GM12878 (cell line): ENCODE measurements around the gene MTCL3.

Experiments used
- ATAC-seq: fragments of 200-7000 bp; cut with Tn5 transposase; 3 replicates; pipeline ENCODE4 v1.9.1; 2020; ENCODE audit warnings: mild to moderate bottlenecking, moderate library complexity
- BruUV-seq: library from RNA; stranded (reverse); fragments of 400-500 nt; replicated peaks from 2 replicates; lab custom pipeline; 2021; lab: Mats Ljungman, UMichigan
- CTCF ChIA-PET: fragments of 300-600 bp; sonication (Branson Sonifier 250); formaldehyde crosslinking; extraction: SDS; loops from one replicate; lab custom pipeline; 2021; ENCODE audit warnings: inconsistent platforms; lab: Yijun Ruan, JAX
- POLR2A ChIA-PET: fragments of 350-600 bp; formaldehyde crosslinking; extraction: SDS; loops from one replicate; lab custom pipeline; 2021; ENCODE audit warnings: inconsistent platforms; lab: Charles Lee
- RAD21 ChIA-PET: fragments of 300-600 bp; sonication (Branson Sonifier 250); formaldehyde crosslinking; loops from one replicate; lab custom pipeline; 2023; ENCODE audit warnings: antibody characterized with exemption; ENCODE audit not compliant: unreplicated experiment; lab: Charles Lee
- SMC1A ChIA-PET: fragments of 300-600 bp; sonication (Branson Sonifier 250); formaldehyde crosslinking; loops from one replicate; lab custom pipeline; 2023; ENCODE audit not compliant: unreplicated experiment, uncharacterized antibody; lab: Charles Lee
- DNase-seq: peaks from one replicate; pipeline ENCODE4 v3.0.0-alpha.2; 2011; ENCODE audit warnings: low read depth, low spot score
- FAIRE-seq: peaks from 3 replicates; lab custom pipeline; 2011; peaks lifted over from hg19 to GRCh38; lab: Jason Lieb, UNC
- H2AFZ ChIP-seq: 2 replicates; pipeline ENCODE4 v1.6.0; 2011; ENCODE audit warnings: low read depth, low read length, control low read depth; ENCODE audit not compliant: control insufficient read depth
- H3K27ac ChIP-seq: 2 replicates; pipeline ENCODE4 v1.5.1; 2011; ENCODE audit warnings: control low read depth; ENCODE audit not compliant: control insufficient read depth, insufficient read depth
- H3K27me3 ChIP-seq, 2 experiments: replicated peaks in 1 of 2; 2 replicates each; pipeline versions ENCODE4 v1.6.0 to v1.6.1; 2011; ENCODE audit warnings: low read length in 1 of 2; ENCODE audit not compliant: control insufficient read depth in 2 of 2, insufficient read depth in 2 of 2
- H3K36me3 ChIP-seq, 2 experiments: 2 replicates each; pipeline ENCODE4 v1.5.1; 2011; ENCODE audit warnings: low read length in 1 of 2; ENCODE audit not compliant: control insufficient read depth in 2 of 2, insufficient read depth in 2 of 2
- H3K4me1 ChIP-seq: 2 replicates; pipeline ENCODE4 v1.6.1; 2011; ENCODE audit warnings: mild to moderate bottlenecking, low read length, moderate library complexity, mixed read lengths; ENCODE audit not compliant: control insufficient read depth, insufficient read depth
- H3K4me2 ChIP-seq: 2 replicates; pipeline ENCODE4 v1.6.0; 2011; ENCODE audit warnings: control low read depth; ENCODE audit not compliant: control insufficient read depth, insufficient read depth
- H3K4me3 ChIP-seq: fragments of 200-600 bp; sonication (generic); 2 replicates; pipeline ENCODE4 v1.5.1; 2016
- H3K79me2 ChIP-seq: 2 replicates; pipeline ENCODE4 v1.6.0; 2011; ENCODE audit warnings: low read length; ENCODE audit not compliant: control insufficient read depth, insufficient read depth
- H3K9ac ChIP-seq: 2 replicates; pipeline ENCODE4 v1.8.0; 2011; ENCODE audit warnings: low read length, control low read depth, mixed read lengths; ENCODE audit not compliant: control insufficient read depth, insufficient read depth
- H3K9me3 ChIP-seq: replicated peaks from 3 replicates; pipeline ENCODE4 v1.5.1; 2011; ENCODE audit warnings: mild to moderate bottlenecking, low read length; ENCODE audit not compliant: control insufficient read depth, insufficient read depth
- H4K20me1 ChIP-seq: 2 replicates; pipeline ENCODE4 v1.6.0; 2011; ENCODE audit not compliant: control insufficient read depth, insufficient read depth
- ASH2L ChIP-seq: fragments of 300-600, 200-600 bp; sonication (generic); IDR thresholded peaks from 2 replicates; pipeline ENCODE4 v1.6.1; 2017; ENCODE audit warnings: low read depth, mild to moderate bottlenecking, borderline replicate concordance
- CREM ChIP-seq: IDR thresholded peaks from 2 replicates; pipeline ENCODE4 v1.6.1; 2014; ENCODE audit warnings: antibody characterized with exemption, low read depth
- CTCF ChIP-seq, 3 experiments: IDR thresholded peaks in 2 of 3; conservative IDR thresholded peaks in 1 of 3; 2 replicates each; pipeline ENCODE4 v1.5.1; 2011; ENCODE audit warnings: low read depth in 3 of 3, low read length in 3 of 3, mild to moderate bottlenecking in 3 of 3, control low read depth in 2 of 3, moderate library complexity in 2 of 3, inconsistent platforms in 1 of 3, mixed read lengths in 1 of 3; ENCODE audit not compliant: control insufficient read depth in 2 of 3, insufficient read depth in 1 of 3; ENCODE audit errors: extremely low read depth in 1 of 3
- MEF2A ChIP-seq: IDR thresholded peaks from 2 replicates; pipeline ENCODE4 v1.6.1; 2011; ENCODE audit warnings: low read depth, mild to moderate bottlenecking, low read length, moderate library complexity; ENCODE audit not compliant: insufficient read depth
- MEF2B ChIP-seq: fragments of 450-650 bp; IDR thresholded peaks from 2 replicates; pipeline ENCODE4 v1.6.1; 2018; ENCODE audit warnings: mild to moderate bottlenecking, moderate library complexity; ENCODE audit not compliant: partially characterized antibody, poor library complexity, severe bottlenecking
- RAD21 ChIP-seq: IDR thresholded peaks from 2 replicates; pipeline ENCODE4 v1.6.1; 2011; ENCODE audit warnings: mild to moderate bottlenecking, low read depth, low read length, moderate library complexity; ENCODE audit not compliant: insufficient read depth
- SMC3 ChIP-seq: IDR thresholded peaks from 2 replicates; pipeline ENCODE4 v1.6.1; 2011; ENCODE audit warnings: low read length, improper control_type of control experiment, borderline replicate concordance
- ZNF24 ChIP-seq: fragments of 450-650 bp; IDR thresholded peaks from 2 replicates; pipeline ENCODE4 v1.6.1; 2017; ENCODE audit warnings: antibody characterized with exemption, mild to moderate bottlenecking
- WGBS: methylation state at CpG from one replicate; pipeline ENCODE4 v1.1.6; 2016; ENCODE audit warnings: low lambda C conversion rate; ENCODE audit not compliant: insufficient replicate concordance, insufficient coverage; ENCODE audit errors: missing lambda C conversion rate; 5-methylcytosine and 5-hydroxymethylcytosine counted together
- in situ Hi-C: fragments of 300-500 bp; cut with MboI; formaldehyde crosslinking; loops from 9 replicates; pipeline ENCODE4 v1.14.3; 2018; ENCODE audit warnings: mixed read lengths
- intact Hi-C: fragments of 100-400 bp; cut with micrococcal nuclease; formaldehyde crosslinking; loops from one replicate; pipeline ENCODE4 v1.14.2; 2022; ENCODE audit not compliant: unreplicated experiment

Gene MTCL3

GRCh38 chr6:127547215-127547614 is 28.1 kb upstream of the MTCL3 start:
- ChIA-PET POLR2A (no interaction called here), CTCF (interaction anchor here (0.7 to 1.9 kb wide), 6 partner anchors 9 to 360 kb away, joined by 3 to 11 read pairs (median 4); no protein-coding TSS in a partner anchor), RAD21 (no interaction called here)
- WGBS: 0% methylated on average over 1 of the region's 1 CpG
- FAIRE-seq (no peak), ATAC-seq (peak; percentile 74)
- Histone ChIP-seq H2AFZ (no peak overlapping the region), H3K27me3 (no peaks in the 10 kb centered on the region), H3K36me3 (no peaks in the 10 kb centered on the region), H3K4me1 (no peaks in the 10 kb centered on the region), H4K20me1 (no peaks in the 10 kb centered on the region), H3K4me2 (no peak overlapping the region), H3K4me3 (no peak overlapping the region), H3K27ac (no peak overlapping the region)
- in situ Hi-C loops: no loop called here
- no TSS peak for BruUV-seq
- TF ChIP-seq CTCF (IDR thresholded peaks at IDR 0.05 in 2 of 3, conservative IDR thresholded peaks at IDR 0.05 in 1 of 3; ENCODE audit: control insufficient read depth in 2 of 3, extremely low read depth in 1 of 3, insufficient read depth in 1 of 3, low read depth in 3 of 3, low read length in 3 of 3) (peak; percentile 25 to 41 (median 27); a peak in 3 of 6 replicates), CREM (no peak)
- TF ChIP-seq, all 136 proteins: peak for 1
- Histone ChIP-seq H3K9ac (no peak overlapping the region), H3K9me3 (no peaks in the 10 kb centered on the region), H3K79me2 (no peaks in the 10 kb centered on the region)
- DNase-seq: no peak
- SMC1A ChIA-PET: no interaction called here
- intact Hi-C loops: no loop called here

GRCh38 chr6:127539272-127539671 is 20.1 kb upstream of the MTCL3 start:
- Histone ChIP-seq H3K4me3 (no peak overlapping the region), H3K27ac (no peak overlapping the region), H3K79me2 (no peaks in the 10 kb centered on the region), H3K9ac (no peak overlapping the region), H3K4me2 (no peak overlapping the region), H2AFZ (no peak overlapping the region), H3K27me3 (no peaks in the 10 kb centered on the region), H3K36me3 (no peaks in the 10 kb centered on the region), H3K9me3 (no peaks in the 10 kb centered on the region), H3K4me1 (no peaks in the 10 kb centered on the region), H4K20me1 (no peaks in the 10 kb centered on the region)
- no peak for TF ChIP-seq MEF2B
- peak; percentile 50; the same call in 1 of the 2 replicates for TF ChIP-seq SMC3
- no peak for TF ChIP-seq MEF2A
- no peak for TF ChIP-seq ASH2L
- no peak for TF ChIP-seq ZNF24
- TF ChIP-seq CTCF (IDR thresholded peaks at IDR 0.05 in 2 of 3, conservative IDR thresholded peaks at IDR 0.05 in 1 of 3; ENCODE audit: control insufficient read depth in 2 of 3, extremely low read depth in 1 of 3, insufficient read depth in 1 of 3, low read depth in 3 of 3, low read length in 3 of 3): peak in 2 of 3 experiments; percentile 19 to 49; a peak in 2 of 6 replicates
- peak; percentile 53 for TF ChIP-seq RAD21
- in situ Hi-C loops: loop anchor here (5.0 to 10.0 kb wide), 2 partner anchors 77 to 234 kb away; no protein-coding TSS in a partner anchor
- DNase-seq (no peak), FAIRE-seq (no peak), ATAC-seq (peak; percentile 69)
- CTCF ChIA-PET: interaction anchor here (0.7 to 4.8 kb wide), 18 partner anchors 8 to 352 kb away, joined by 3 to 83 read pairs (median 6); partner anchors contain the start of genes KIAA0408 and RNF146
- SMC1A ChIA-PET: interaction anchor here (1.0 to 4.0 kb wide), 11 partner anchors 23 to 352 kb away, joined by 3 to 34 read pairs (median 8); partner anchors contain the start of gene KIAA0408
- WGBS: 0% methylated on average over 2 of the region's 2 CpGs
- intact Hi-C loops: loop anchor here (1.0 to 2.0 kb wide), 2 partner anchors 74 to 236 kb away; no protein-coding TSS in a partner anchor
- BruUV-seq: no TSS peak
- RAD21 ChIA-PET: interaction anchor here (0.9 to 4.2 kb wide), 14 partner anchors 22 to 352 kb away, joined by 3 to 56 read pairs (median 4); partner anchors contain the start of gene KIAA0408
- POLR2A ChIA-PET: no interaction called here
